ENCODE measurements around the gene RLBP1.

- TF ChIP-seq, protein P1, sequence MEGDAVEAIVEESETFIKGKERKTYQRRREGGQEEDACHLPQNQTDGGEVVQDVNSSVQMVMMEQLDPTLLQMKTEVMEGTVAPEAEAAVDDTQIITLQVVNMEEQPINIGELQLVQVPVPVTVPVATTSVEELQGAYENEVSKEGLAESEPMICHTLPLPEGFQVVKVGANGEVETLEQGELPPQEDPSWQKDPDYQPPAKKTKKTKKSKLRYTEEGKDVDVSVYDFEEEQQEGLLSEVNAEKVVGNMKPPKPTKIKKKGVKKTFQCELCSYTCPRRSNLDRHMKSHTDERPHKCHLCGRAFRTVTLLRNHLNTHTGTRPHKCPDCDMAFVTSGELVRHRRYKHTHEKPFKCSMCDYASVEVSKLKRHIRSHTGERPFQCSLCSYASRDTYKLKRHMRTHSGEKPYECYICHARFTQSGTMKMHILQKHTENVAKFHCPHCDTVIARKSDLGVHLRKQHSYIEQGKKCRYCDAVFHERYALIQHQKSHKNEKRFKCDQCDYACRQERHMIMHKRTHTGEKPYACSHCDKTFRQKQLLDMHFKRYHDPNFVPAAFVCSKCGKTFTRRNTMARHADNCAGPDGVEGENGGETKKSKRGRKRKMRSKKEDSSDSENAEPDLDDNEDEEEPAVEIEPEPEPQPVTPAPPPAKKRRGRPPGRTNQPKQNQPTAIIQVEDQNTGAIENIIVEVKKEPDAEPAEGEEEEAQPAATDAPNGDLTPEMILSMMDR (IDR thresholded peaks at IDR 0.05): no peak
- TF ChIP-seq POLR2A (IDR thresholded peaks at IDR 0.05): no peak
Observed at GRCh38 chr15:89192766-89193165, 28.6 kb downstream of the RLBP1 start.
